ENCODE measurements around the gene MCM5. TPM values are rescaled to one million over a fixed set of nuclear protein-coding genes. Genes with fewer than 3 reads are reported as not detected.

The MCM5 gene
- total and polyA plus RNA-seq, 2 of the 13 experiments (the other 11 are each of a cell fraction or from before 2014, with no cell fraction given) = 40.2 to 93.5 TPM

DNA sequence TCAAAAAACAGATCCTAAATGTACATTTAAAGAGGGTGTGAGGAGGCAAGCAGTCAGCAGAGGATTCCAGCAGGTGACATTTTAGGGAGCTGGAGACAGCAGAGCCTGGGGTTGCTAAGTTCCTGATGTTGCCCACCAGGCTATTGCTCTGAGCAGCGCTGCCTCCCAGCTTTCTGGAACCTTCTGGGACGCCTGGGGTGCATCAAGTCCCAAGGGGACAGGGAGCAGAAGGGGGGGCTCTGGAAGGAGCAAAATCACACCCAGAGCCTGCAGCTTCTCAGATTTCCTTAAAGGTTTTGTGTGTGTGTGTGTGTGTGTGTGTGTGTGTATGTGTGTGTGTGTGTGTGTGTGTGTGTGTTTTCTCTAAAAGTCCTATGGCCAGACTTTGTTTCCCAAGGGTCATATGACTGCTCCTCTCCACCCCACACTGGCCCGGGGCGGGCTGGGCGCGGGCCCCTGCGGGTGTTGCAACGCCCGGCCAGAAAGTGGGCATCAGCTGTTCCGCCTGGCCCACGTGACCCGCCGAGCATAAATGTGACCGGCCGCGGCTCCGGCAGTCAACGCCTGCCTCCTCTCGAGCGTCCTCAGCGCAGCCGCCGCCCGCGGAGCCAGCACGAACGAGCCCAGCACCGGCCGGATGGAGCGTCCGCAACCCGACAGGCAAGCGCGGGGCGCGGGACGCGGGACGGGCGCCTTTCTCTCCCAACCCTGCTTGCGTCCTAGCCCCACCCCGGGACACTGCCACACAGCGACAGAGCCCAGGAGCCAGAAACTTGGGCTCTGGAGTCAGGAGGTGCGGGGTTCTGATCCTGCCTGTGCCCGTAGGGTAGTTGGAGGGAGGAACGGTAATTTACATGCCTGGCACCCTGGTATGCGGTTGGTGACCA, 19.2 kb upstream of the MCM5 start, which contains the start of gene HMOX1 (continued):
- TF ChIP-seq, protein P1, sequence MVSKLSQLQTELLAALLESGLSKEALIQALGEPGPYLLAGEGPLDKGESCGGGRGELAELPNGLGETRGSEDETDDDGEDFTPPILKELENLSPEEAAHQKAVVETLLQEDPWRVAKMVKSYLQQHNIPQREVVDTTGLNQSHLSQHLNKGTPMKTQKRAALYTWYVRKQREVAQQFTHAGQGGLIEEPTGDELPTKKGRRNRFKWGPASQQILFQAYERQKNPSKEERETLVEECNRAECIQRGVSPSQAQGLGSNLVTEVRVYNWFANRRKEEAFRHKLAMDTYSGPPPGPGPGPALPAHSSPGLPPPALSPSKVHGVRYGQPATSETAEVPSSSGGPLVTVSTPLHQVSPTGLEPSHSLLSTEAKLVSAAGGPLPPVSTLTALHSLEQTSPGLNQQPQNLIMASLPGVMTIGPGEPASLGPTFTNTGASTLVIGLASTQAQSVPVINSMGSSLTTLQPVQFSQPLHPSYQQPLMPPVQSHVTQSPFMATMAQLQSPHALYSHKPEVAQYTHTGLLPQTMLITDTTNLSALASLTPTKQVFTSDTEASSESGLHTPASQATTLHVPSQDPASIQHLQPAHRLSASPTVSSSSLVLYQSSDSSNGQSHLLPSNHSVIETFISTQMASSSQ (IDR thresholded peaks at IDR 0.05; ENCODE audit: low read depth) = 0 out of 2 replicates have a peak, but pooled peaks have one; percentile 13
- TF ChIP-seq, protein P1 (CRISPR knock-in tag; IDR thresholded peaks at IDR 0.05; ENCODE audit: borderline replicate concordance) = peak; percentile 69; the same call in 1 of the 2 replicates
- peak; percentile 95 for TF ChIP-seq USF2 (IDR thresholded peaks at IDR 0.05; ENCODE audit: low read depth, low read length)
- TF ChIP-seq USF2 (CRISPR knock-in tag; IDR thresholded peaks at IDR 0.05; ENCODE audit: borderline replicate concordance) = peak; percentile 96; the same call in 1 of the 2 replicates
- TF ChIP-seq MEIS2 (CRISPR knock-in tag; IDR thresholded peaks at IDR 0.05) = no peak; the same call in 1 of the 2 replicates
- TF ChIP-seq, protein P2, sequence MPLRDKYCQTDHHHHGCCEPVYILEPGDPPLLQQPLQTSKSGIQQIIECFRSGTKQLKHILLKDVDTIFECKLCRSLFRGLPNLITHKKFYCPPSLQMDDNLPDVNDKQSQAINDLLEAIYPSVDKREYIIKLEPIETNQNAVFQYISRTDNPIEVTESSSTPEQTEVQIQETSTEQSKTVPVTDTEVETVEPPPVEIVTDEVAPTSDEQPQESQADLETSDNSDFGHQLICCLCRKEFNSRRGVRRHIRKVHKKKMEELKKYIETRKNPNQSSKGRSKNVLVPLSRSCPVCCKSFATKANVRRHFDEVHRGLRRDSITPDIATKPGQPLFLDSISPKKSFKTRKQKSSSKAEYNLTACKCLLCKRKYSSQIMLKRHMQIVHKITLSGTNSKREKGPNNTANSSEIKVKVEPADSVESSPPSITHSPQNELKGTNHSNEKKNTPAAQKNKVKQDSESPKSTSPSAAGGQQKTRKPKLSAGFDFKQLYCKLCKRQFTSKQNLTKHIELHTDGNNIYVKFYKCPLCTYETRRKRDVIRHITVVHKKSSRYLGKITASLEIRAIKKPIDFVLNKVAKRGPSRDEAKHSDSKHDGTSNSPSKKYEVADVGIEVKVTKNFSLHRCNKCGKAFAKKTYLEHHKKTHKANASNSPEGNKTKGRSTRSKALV (CRISPR knock-in tag; IDR thresholded peaks at IDR 0.05) = peak; percentile 69; the same call in 1 of the 2 replicates
- TF ChIP-seq, protein P3, sequence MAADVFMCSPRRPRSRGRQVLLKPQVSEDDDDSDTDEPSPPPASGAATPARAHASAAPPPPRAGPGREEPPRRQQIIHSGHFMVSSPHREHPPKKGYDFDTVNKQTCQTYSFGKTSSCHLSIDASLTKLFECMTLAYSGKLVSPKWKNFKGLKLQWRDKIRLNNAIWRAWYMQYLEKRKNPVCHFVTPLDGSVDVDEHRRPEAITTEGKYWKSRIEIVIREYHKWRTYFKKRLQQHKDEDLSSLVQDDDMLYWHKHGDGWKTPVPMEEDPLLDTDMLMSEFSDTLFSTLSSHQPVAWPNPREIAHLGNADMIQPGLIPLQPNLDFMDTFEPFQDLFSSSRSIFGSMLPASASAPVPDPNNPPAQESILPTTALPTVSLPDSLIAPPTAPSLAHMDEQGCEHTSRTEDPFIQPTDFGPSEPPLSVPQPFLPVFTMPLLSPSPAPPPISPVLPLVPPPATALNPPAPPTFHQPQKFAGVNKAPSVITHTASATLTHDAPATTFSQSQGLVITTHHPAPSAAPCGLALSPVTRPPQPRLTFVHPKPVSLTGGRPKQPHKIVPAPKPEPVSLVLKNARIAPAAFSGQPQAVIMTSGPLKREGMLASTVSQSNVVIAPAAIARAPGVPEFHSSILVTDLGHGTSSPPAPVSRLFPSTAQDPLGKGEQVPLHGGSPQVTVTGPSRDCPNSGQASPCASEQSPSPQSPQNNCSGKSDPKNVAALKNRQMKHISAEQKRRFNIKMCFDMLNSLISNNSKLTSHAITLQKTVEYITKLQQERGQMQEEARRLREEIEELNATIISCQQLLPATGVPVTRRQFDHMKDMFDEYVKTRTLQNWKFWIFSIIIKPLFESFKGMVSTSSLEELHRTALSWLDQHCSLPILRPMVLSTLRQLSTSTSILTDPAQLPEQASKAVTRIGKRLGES (CRISPR knock-in tag; IDR thresholded peaks at IDR 0.05; ENCODE audit: borderline replicate concordance) = no peak
- TF ChIP-seq ZNF441 (CRISPR knock-in tag; IDR thresholded peaks at IDR 0.05; ENCODE audit: borderline replicate concordance) = peak; percentile 53; the same call in 1 of the 2 replicates
- TF ChIP-seq DMTF1 (CRISPR knock-in tag; IDR thresholded peaks at IDR 0.05) = no peak
- no peak for TF ChIP-seq ZNF652 (CRISPR knock-in tag; IDR thresholded peaks at IDR 0.05; ENCODE audit: borderline replicate concordance, low read depth)
- 0 out of 2 replicates have a peak, but pooled peaks have one; percentile 62 for TF ChIP-seq RFXAP (CRISPR knock-in tag; IDR thresholded peaks at IDR 0.05; ENCODE audit: borderline replicate concordance)

All from HepG2 (cell line).